NCI-H1417 (cell line): Measurements from ENCODE around the gene PCNX2.
A peak's percentile ranks its signal among the peaks of the same experiment; 100 is the strongest.

ENCODE experiments used
- DNase-seq, 3 experiments: peaks; one replicate each; lab custom pipeline; 2025; lab: John Stamatoyannopoulos, UW

The PCNX2 gene

DNA sequence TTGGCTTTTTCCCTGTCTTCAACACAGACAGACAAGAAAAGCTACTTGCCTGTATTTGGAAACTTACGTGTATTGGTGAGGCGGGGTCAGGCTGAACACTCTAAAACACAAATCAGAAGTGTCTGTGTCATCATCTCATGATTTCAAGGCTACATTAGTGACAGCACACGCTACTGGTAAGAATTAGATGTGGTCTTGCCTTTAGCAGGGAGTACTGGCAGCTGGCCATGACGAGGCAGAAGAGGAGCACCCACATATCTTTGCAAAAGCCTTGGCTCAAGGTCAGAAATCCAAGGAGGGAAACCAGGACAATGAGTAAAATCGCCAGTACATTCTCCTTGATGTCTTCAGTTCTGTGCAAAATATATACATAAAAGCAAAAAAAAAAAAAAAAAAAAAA is 77.7 kb downstream of the PCNX2 start:
- no peak for DNase-seq

DNA sequence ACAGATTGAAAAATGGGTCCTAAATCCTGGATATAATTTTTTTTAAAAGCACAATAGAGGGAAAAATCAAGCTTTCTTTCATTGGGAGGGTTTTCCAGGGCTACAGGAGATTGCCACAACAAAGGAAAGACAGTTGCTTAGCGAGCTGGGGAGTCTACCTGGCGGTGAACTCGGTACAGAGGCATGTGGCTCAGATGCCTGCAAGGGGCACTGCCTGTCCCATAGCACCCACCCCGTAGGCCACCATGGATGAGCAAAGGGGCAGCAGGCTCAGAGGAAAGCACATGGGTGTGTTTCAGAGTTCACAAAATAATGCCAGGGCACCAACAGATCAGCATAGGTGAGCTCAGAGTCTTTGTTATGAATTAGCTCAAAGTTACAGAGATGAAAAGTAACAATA is 79.5 kb downstream of the PCNX2 start:
- no peak for DNase-seq

DNA sequence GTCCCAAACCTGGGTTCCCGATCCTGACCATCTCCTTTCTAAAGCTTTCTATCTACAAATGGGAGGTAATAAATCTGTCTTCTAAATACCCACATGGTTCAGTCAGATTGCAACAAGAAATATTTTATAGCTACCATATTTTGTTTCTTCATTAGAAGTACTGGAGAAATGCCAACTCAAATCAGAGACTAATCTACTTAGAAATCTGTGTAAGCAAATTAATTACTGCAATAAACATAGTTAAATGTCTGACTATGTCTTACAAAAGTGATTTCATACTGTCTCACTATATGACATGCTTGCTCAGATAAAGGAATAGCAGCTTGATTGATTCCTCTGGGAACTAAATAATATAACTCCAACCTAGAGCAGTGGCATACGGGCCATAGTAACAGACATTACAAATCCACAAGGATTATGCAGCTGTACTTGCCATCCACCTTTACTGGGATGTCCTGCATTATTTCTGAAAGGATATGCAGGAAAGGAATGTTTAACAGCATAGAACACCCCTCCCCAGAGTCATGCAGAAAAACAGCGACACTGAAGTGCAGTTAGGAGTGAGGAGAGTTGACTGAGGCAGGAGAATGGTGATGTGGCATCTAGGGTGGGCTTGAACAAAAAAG is 80.3 kb downstream of the PCNX2 start:
- DNase-seq = no peak

GRCh38 chr1:233211595-233211994 is 83.9 kb downstream of the PCNX2 start:
- no peak for DNase-seq

- no peak for DNase-seq
Observed at GRCh38 chr1:233211106-233211505, 84.4 kb downstream of the PCNX2 start.

- no peak for DNase-seq
Observed at GRCh38 chr1:233209481-233209880, 86.0 kb downstream of the PCNX2 start.

DNA sequence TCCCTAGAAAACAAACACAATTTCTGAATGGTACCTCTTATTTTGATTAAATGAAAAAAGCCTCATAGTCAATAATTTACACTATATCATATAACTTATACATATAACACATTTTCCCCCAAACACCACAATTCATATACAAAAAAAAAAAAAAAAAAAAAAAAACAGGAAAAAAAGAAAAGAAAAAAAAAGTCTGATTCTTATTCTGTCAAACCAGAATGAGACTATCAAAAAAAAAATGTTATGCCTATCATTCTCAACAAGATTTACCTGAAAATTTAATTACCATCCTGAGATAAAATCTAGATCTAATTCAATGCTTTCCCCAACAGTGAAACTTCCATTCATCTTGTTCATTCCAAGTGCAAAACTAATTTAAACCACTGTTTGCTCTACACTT is 86.8 kb downstream of the PCNX2 start:
- DNase-seq = no peak

DNA sequence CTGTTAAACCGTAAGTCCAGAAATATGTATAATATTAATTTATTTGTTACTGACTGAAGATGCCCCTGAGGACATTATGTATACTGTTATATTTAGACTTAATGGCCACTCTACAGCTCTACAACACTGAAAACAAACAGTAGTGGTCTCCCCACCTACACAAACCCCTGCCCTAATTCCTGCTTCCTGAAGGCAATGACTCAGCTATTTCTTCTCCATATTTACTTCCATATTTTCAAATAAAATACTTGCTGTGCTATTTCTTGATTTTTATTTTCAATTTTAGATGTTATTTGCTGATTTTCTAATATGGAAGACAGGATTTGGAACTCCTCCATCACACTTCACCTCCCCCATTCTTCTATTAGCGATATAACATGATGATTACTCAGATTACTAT is 97.6 kb downstream of the PCNX2 start:
- peak in 2 of 3 experiments; percentile 39 to 76 for DNase-seq

GRCh38 chr1:233193741-233194140 is 101.8 kb downstream of the PCNX2 start:
- no peak for DNase-seq

DNA sequence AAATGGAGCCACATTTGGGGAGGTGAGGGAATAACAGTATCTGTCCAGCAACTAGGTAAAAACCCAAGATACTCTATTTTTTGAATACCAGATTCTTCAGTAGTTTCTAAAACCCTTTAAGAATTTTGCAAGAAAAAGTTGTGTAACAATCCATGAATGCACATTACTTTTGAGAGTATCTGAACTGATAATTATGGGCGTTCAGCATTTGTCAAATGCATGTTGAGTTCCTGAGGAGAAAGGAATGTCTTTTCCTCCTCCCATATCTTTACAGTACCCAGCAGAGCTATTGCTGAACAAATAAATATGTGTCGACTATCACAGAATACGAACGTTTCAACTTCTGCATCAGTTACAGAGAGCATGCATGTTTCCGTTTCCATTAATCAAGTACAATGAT is 104.5 kb downstream of the PCNX2 start:
- no peak for DNase-seq

DNA sequence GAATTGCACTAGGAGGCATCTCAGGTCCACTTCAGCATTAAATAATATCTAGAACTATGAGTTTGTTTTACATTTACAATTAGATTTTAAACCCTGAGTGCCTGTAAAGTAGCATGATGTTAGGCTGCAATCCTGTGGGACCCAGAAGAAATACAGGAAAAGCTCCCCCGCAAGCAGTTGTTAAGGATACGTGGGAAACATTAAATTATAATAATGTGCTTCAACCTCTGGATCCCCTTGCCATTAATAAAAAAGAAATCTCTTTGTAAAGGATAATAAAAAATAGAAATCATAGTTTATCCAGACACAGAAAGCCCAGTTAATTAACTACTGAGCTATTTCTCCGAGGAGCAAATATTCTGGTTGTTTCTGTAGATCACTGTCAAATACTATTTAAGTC is 106.0 kb downstream of the PCNX2 start:
- no peak for DNase-seq

GRCh38 chr1:233188061-233188460 is 107.5 kb downstream of the PCNX2 start:
- DNase-seq = no peak

DNA sequence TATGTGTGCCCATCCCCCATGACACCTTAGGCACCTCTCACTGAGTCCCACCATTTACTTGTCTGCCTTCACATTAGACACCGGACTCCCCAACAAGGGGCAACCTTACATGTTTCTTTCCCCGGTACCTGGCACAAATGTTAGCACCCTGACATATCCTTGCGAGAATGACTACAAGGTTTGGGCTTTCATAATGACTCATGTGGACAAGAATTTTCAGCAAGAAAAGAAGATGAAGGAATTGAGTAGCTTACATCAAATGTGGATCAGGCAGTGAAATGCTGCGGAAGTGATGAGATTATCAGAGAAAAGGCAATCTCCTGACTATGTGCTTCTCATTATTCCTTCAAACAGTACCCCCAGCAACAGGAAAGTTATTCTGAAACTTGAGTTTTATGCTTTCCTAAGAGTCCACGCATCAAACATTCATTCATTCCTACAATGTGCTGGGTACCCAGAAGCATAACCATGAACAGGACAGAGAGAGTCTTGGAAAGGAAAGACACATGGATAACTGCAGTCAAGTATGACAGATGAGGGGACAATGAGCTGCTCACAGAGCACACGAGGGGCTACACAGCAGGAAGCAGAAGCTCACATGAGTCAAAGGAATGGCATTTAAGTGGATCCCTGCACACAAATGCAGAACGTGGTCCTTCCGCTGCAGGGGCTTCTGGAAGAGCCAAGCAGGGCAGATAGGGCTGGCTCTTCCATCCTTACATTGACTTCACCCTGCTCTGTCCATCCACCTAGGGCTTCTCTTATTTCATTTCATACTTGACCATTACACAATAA is 112.1 kb downstream of the PCNX2 start:
- no peak for DNase-seq

- no peak for DNase-seq
Observed at GRCh38 chr1:233182587-233182986, 112.9 kb downstream of the PCNX2 start.

GRCh38 chr1:233180641-233181364 is 114.7 kb downstream of the PCNX2 start:
- no peak for DNase-seq

- peak in 1 of 3 experiments; percentile 8 for DNase-seq
Observed at GRCh38 chr1:233179638-233180037, 115.9 kb downstream of the PCNX2 start.

GRCh38 chr1:233172201-233172600 is 123.3 kb downstream of the PCNX2 start:
- no peak for DNase-seq

GRCh38 chr1:233170741-233171140 is 124.8 kb downstream of the PCNX2 start:
- no peak for DNase-seq

DNA sequence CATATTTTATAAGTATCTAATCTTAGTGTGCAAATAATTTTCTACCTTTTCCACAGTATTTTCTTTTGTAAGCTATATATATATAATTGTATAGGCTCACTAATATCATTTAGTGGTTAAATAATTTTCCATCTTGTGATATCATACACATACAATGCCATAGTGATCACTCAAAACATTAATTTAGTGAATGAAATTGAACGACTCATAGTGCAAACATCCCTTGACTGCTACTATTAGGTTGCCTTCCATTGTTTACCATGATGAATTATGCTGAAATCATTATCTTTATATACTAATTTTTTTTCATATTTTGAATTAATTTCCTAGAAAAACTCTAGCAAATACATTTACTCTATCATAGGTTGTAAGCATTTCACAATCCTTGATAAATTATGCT is 127.1 kb downstream of the PCNX2 start:
- DNase-seq = no peak

- no peak for DNase-seq
Observed at GRCh38 chr1:233166896-233167295, 128.6 kb downstream of the PCNX2 start.

GRCh38 chr1:233163696-233164095 is 131.8 kb downstream of the PCNX2 start:
- DNase-seq = no peak

DNA sequence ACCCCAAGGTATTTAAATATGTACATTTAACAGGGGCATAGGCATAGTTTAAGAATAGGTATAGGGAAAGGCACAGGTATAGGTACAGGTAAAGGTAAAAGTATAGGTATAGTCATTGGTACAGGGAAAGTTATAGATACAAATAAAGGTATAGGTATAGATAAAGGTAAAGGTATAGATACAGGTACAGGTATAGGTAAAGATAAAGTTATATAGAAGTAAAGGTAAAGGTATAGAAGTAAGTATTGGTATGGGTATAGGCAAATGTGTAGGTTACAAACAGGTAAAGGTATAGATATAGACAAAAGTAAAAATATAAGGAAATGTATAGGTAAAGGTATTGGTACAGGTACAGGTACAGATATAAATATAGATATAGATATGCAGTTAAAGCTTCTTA is 137.2 kb downstream of the PCNX2 start:
- DNase-seq = no peak

GRCh38 chr1:233157245-233157644 is 138.3 kb downstream of the PCNX2 start:
- no peak for DNase-seq
